Measurements from ENCODE around the gene PUSL1.
A peak's percentile ranks its signal among the peaks of the same experiment; 100 is the strongest.

Gene PUSL1

GRCh38 chr1:1298861-1299685 lies 9.3 kb upstream of the PUSL1 start:
- TF ChIP-seq SIN3A (IDR thresholded peaks at IDR 0.05; ENCODE audit: borderline replicate concordance, insufficient read depth, low read length) (no peak), FOXP2 (optimal IDR thresholded peaks at IDR 0.05; ENCODE audit: borderline replicate concordance, extremely low read depth, extremely low read length, insufficient read depth) (no peak), POLR2AphosphoS5 (IDR thresholded peaks at IDR 0.05; ENCODE audit: low read depth, low read length) (no peak), REST (IDR thresholded peaks at IDR 0.05; ENCODE audit: insufficient read depth in 1 of 2, low read depth in 2 of 2, low read length in 2 of 2) (peak; percentile 87 to 92), TAF1 (IDR thresholded peaks at IDR 0.05; ENCODE audit: borderline replicate concordance, insufficient read depth, low read length) (no peak)

GRCh38 chr1:1299686-1300351 lies 8.6 kb upstream of the PUSL1 start:
- TF ChIP-seq REST (IDR thresholded peaks at IDR 0.05; ENCODE audit: insufficient read depth in 1 of 2, low read depth in 2 of 2, low read length in 2 of 2) (no peak), FOXP2 (optimal IDR thresholded peaks at IDR 0.05; ENCODE audit: borderline replicate concordance, extremely low read depth, extremely low read length, insufficient read depth) (no peak), POLR2AphosphoS5 (IDR thresholded peaks at IDR 0.05; ENCODE audit: low read depth, low read length) (no peak), TAF1 (IDR thresholded peaks at IDR 0.05; ENCODE audit: borderline replicate concordance, insufficient read depth, low read length) (no peak)

GRCh38 chr1:1300352-1300739 lies 8.1 kb upstream of the PUSL1 start:
- TF ChIP-seq FOXP2 (optimal IDR thresholded peaks at IDR 0.05; ENCODE audit: borderline replicate concordance, extremely low read depth, extremely low read length, insufficient read depth) (no peak), REST (IDR thresholded peaks at IDR 0.05; ENCODE audit: insufficient read depth in 1 of 2, low read depth in 2 of 2, low read length in 2 of 2) (peak in 1 of 2 experiments; percentile 65; a peak in 1 of 4 replicates)

- no peak for TF ChIP-seq POLR2AphosphoS5 (IDR thresholded peaks at IDR 0.05; ENCODE audit: low read depth, low read length)
- TF ChIP-seq SIN3A (IDR thresholded peaks at IDR 0.05; ENCODE audit: borderline replicate concordance, insufficient read depth, low read length), result no peak
- no peak for TF ChIP-seq REST (IDR thresholded peaks at IDR 0.05; ENCODE audit: insufficient read depth in 1 of 2, low read depth in 2 of 2, low read length in 2 of 2)
- no peak for TF ChIP-seq FOXP2 (optimal IDR thresholded peaks at IDR 0.05; ENCODE audit: borderline replicate concordance, extremely low read depth, extremely low read length, insufficient read depth)
- TF ChIP-seq TAF1 (IDR thresholded peaks at IDR 0.05; ENCODE audit: borderline replicate concordance, insufficient read depth, low read length), result no peak
Measured at GRCh38 chr1:1302006-1302430, 6.4 kb upstream of the PUSL1 start.
